Fibroblast of lung (primary cell): Measurements from ENCODE around the gene MUSTN1. TPM values are rescaled to one million over a fixed set of nuclear protein-coding genes. Genes with fewer than 3 reads are reported as not detected.

Experiments
- DNase-seq, 2 donors: peaks; one replicate each; pipeline versions ENCODE4 v3.0.0 to v3.0.0-alpha.2; 2010; ENCODE audit warnings: low read depth in 2 of 2
- H2AFZ ChIP-seq: 2 replicates; pipeline ENCODE4 v1.5.1; 2012; ENCODE audit warnings: low read length, control low read depth, inconsistent platforms
- H3K27ac ChIP-seq: 2 replicates; pipeline ENCODE4 v1.5.1; 2011; ENCODE audit warnings: low read length, control low read depth; ENCODE audit not compliant: insufficient read depth
- H3K27me3 ChIP-seq: 2 replicates; pipeline ENCODE4 v1.5.1; 2011; ENCODE audit warnings: mild to moderate bottlenecking, low read length; ENCODE audit not compliant: control insufficient read depth, insufficient read depth
- H3K36me3 ChIP-seq: 2 replicates; pipeline ENCODE4 v1.5.1; 2011; ENCODE audit warnings: low read length; ENCODE audit not compliant: control insufficient read depth, insufficient read depth
- H3K4me1 ChIP-seq: 2 replicates; pipeline ENCODE4 v1.5.1; 2011; ENCODE audit warnings: low read length; ENCODE audit not compliant: control insufficient read depth, insufficient read depth; ENCODE audit errors: extremely low read depth
- H3K4me2 ChIP-seq: 2 replicates; pipeline ENCODE4 v1.5.1; 2011; ENCODE audit warnings: low read length, control low read depth; ENCODE audit not compliant: insufficient read depth; ENCODE audit errors: extremely low read depth
- H3K4me3 ChIP-seq, 4 experiments: fragments of 200-600 bp in 1 of 4; sonication (generic) in 1 of 4; replicated peaks in 1 of 4; 2 replicates each; pipeline ENCODE4 v1.5.1; 2011 to 2016; ENCODE audit warnings: low read length in 4 of 4, low read depth in 3 of 4, mild to moderate bottlenecking in 3 of 4, control low read depth in 2 of 4, inconsistent platforms in 1 of 4, mixed read lengths in 1 of 4; ENCODE audit not compliant: insufficient read depth in 1 of 4; ENCODE audit errors: control extremely low read depth in 1 of 4
- H3K79me2 ChIP-seq: 2 replicates; pipeline ENCODE4 v1.5.1; 2012; ENCODE audit warnings: mild to moderate bottlenecking, low read length, inconsistent platforms; ENCODE audit not compliant: control insufficient read depth, insufficient read depth
- H3K9ac ChIP-seq: 2 replicates; pipeline ENCODE4 v1.5.1; 2011; ENCODE audit warnings: mild to moderate bottlenecking, low read length, control low read depth; ENCODE audit not compliant: insufficient read depth
- H3K9me3 ChIP-seq: 2 replicates; pipeline ENCODE4 v1.5.1; 2012; ENCODE audit warnings: low read depth, low read length; ENCODE audit not compliant: control insufficient read depth, insufficient read depth
- H4K20me1 ChIP-seq: 2 replicates; pipeline ENCODE4 v1.5.1; 2011; ENCODE audit warnings: low read length; ENCODE audit not compliant: control insufficient read depth, insufficient read depth; ENCODE audit errors: extremely low read depth
- EZH2 ChIP-seq: IDR thresholded peaks from 2 replicates; pipeline ENCODE4 v1.5.1; 2012; ENCODE audit warnings: low read length, control low read depth, mild to moderate bottlenecking; ENCODE audit errors: missing control alignments
- polyA plus RNA-seq, 2 donors: library from polyadenylated mRNA; depleted of rRNA in 1 of 2; stranded (reverse) in 1 of 2; unstranded in 1 of 2; fragments of >200 nt; gene quantifications; 2 replicates each; pipeline ENCODE4 v1.2.1, GENCODE V29; 2011 to 2012; ENCODE audit warnings: missing spikeins in 1 of 2
- total RNA-seq: library from RNA; depleted of rRNA; stranded (reverse); fragments of >200 nt; gene quantifications from 2 replicates; pipeline ENCODE4 v1.2.1, GENCODE V29; 2014
- TF ChIP-seq, protein P1 (sequence below), 2 donors: IDR thresholded peaks in 1 of 2; conservative IDR thresholded peaks in 1 of 2; 1 replicate in 1 of 2; 2 replicates in 1 of 2; pipeline ENCODE4 v1.5.1; 2011 to 2012; ENCODE audit warnings: low read length in 2 of 2, control low read depth in 1 of 2, inconsistent platforms in 1 of 2, low read depth in 1 of 2, mild to moderate bottlenecking in 1 of 2

MUSTN1 gene
- total and polyA plus RNA-seq, 2 donors (not counting 1 experiment from before 2014, with no cell fraction given): 3.2 TPM; not detected in 1

GRCh38 chr3:52871761-52872160 lies 36.9 kb upstream of the MUSTN1 start:
- Histone ChIP-seq H3K9me3 (no peaks in the 10 kb centered on the region), H3K36me3 (no peaks in the 10 kb centered on the region), H3K27me3 (no peaks in the 10 kb centered on the region), H3K4me1 (no peaks in the 10 kb centered on the region), H3K4me3 (no peak overlapping the region), H3K4me2 (no peak overlapping the region), H2AFZ (no peak overlapping the region), H3K9ac (no peak overlapping the region), H4K20me1 (no peaks in the 10 kb centered on the region), H3K27ac (no peak overlapping the region), H3K79me2 (no peaks in the 10 kb centered on the region)
- TF ChIP-seq, protein P1, sequence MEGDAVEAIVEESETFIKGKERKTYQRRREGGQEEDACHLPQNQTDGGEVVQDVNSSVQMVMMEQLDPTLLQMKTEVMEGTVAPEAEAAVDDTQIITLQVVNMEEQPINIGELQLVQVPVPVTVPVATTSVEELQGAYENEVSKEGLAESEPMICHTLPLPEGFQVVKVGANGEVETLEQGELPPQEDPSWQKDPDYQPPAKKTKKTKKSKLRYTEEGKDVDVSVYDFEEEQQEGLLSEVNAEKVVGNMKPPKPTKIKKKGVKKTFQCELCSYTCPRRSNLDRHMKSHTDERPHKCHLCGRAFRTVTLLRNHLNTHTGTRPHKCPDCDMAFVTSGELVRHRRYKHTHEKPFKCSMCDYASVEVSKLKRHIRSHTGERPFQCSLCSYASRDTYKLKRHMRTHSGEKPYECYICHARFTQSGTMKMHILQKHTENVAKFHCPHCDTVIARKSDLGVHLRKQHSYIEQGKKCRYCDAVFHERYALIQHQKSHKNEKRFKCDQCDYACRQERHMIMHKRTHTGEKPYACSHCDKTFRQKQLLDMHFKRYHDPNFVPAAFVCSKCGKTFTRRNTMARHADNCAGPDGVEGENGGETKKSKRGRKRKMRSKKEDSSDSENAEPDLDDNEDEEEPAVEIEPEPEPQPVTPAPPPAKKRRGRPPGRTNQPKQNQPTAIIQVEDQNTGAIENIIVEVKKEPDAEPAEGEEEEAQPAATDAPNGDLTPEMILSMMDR (conservative IDR thresholded peaks at IDR 0.05 in 1 of 2, IDR thresholded peaks at IDR 0.05 in 1 of 2; ENCODE audit: low read depth in 1 of 2, low read length in 2 of 2): no peak
- TF ChIP-seq EZH2: no peak
- no peak for DNase-seq

DNA sequence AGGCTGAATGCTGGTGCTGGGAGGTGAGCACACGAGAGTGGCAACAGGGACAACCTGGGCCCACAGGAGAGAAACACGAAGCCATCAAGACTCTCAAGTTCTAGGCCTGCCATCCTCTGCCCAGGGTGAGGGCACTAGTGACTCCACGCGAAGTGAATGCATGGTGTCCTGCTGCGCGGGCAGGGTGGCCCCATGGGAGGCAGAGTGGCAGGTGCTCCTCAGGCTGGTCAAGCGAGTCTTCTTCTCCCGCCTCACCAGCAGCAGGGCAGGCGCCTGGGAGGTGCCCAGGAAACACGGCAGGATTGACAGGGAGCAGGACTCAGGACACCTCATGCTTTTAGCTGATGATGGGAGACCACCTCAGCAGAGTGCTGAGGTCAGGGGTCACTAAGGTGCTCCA lies 35.7 kb upstream of the MUSTN1 start:
- no peaks in the 10 kb centered on the region for H4K20me1 ChIP-seq
- no peak overlapping the region for H3K27ac ChIP-seq

GRCh38 chr3:52866427-52866826 lies 31.6 kb upstream of the MUSTN1 start:
- no peak overlapping the region for H3K27ac ChIP-seq
- H2AFZ ChIP-seq: no peak overlapping the region
- DNase-seq: no peak
- H3K9me3 ChIP-seq: no peaks in the 10 kb centered on the region
- H3K4me1 ChIP-seq: no peaks in the 10 kb centered on the region
- H3K4me3 ChIP-seq: no peak overlapping the region
- no peak overlapping the region for H3K9ac ChIP-seq
- H3K36me3 ChIP-seq: no peaks in the 10 kb centered on the region
- no peaks in the 10 kb centered on the region for H4K20me1 ChIP-seq
- no peaks in the 10 kb centered on the region for H3K79me2 ChIP-seq
- no peaks in the 10 kb centered on the region for H3K27me3 ChIP-seq
- no peak for TF ChIP-seq EZH2
- TF ChIP-seq, protein P1 (conservative IDR thresholded peaks at IDR 0.05 in 1 of 2, IDR thresholded peaks at IDR 0.05 in 1 of 2; ENCODE audit: low read depth in 1 of 2, low read length in 2 of 2): no peak
- no peak overlapping the region for H3K4me2 ChIP-seq

More for the DNA sequence above, 35.7 kb upstream of the MUSTN1 start:
- Histone ChIP-seq H3K79me2 (no peaks in the 10 kb centered on the region), H3K4me2 (no peak overlapping the region), H3K36me3 (no peaks in the 10 kb centered on the region), H3K4me3 (no peak overlapping the region), H3K9ac (no peak overlapping the region), H2AFZ (no peak overlapping the region), H3K27me3 (no peaks in the 10 kb centered on the region), H3K4me1 (no peaks in the 10 kb centered on the region), H3K9me3 (no peaks in the 10 kb centered on the region)
- no peak for DNase-seq
- no peak for TF ChIP-seq EZH2
- TF ChIP-seq, protein P1 (conservative IDR thresholded peaks at IDR 0.05 in 1 of 2, IDR thresholded peaks at IDR 0.05 in 1 of 2; ENCODE audit: low read depth in 1 of 2, low read length in 2 of 2): no peak
